Measurements from ENCODE around the gene MAN1B1.

GRCh38 chr9:137105814-137106661 lies 19.3 kb downstream of the MAN1B1 start:
- no peak for TF ChIP-seq POLR2AphosphoS5 (IDR thresholded peaks at IDR 0.05)
- TF ChIP-seq CTCF (IDR thresholded peaks at IDR 0.05) = no peak

Data from sigmoid colon (tissue), 4 donors.